Mesendoderm (in vitro differentiated cells): Measurements from ENCODE around the gene C1QTNF12.

Experiments used
- DNase-seq: peaks from one replicate; pipeline ENCODE4 v3.0.0; 2013
- H2AK5ac ChIP-seq: 2 replicates; pipeline ENCODE4 v1.6.1; 2013; ENCODE audit warnings: low read length, inconsistent platforms
- H2BK120ac ChIP-seq: 2 replicates; pipeline ENCODE4 v1.6.1; 2013; ENCODE audit warnings: low read depth, mild to moderate bottlenecking, low read length, moderate library complexity, mixed read lengths
- H2BK15ac ChIP-seq: replicated peaks from 2 replicates; pipeline ENCODE4 v1.6.1; 2013; ENCODE audit warnings: low read depth, mild to moderate bottlenecking, moderate library complexity
- H2BK5ac ChIP-seq: 2 replicates; pipeline ENCODE4 v1.6.1; 2013; ENCODE audit warnings: low read length, inconsistent platforms
- H3K18ac ChIP-seq: 2 replicates; pipeline ENCODE4 v1.6.1; 2013; ENCODE audit warnings: mild to moderate bottlenecking, low read length, mixed read lengths
- H3K23ac ChIP-seq: one replicate; pipeline ENCODE4 v1.6.1; 2013; ENCODE audit warnings: low read length
- H3K27ac ChIP-seq: 2 replicates; pipeline ENCODE4 v1.5.1; 2013; ENCODE audit warnings: low read depth, mild to moderate bottlenecking, inconsistent platforms, low read length, moderate library complexity
- H3K27me3 ChIP-seq: 2 replicates; pipeline ENCODE4 v1.6.1; 2013; ENCODE audit warnings: low read length, control low read depth, mild to moderate bottlenecking, inconsistent platforms; ENCODE audit not compliant: insufficient read depth, poor library complexity
- H3K36me3 ChIP-seq: 2 replicates; pipeline ENCODE4 v1.6.1; 2013; ENCODE audit warnings: low read length, inconsistent platforms; ENCODE audit not compliant: control insufficient read depth, insufficient read depth
- H3K4ac ChIP-seq: one replicate; pipeline ENCODE4 v1.6.1; 2013; ENCODE audit warnings: low read depth, mild to moderate bottlenecking, low read length, moderate library complexity
- H3K4me1 ChIP-seq: 2 replicates; pipeline ENCODE4 v1.6.1; 2013; ENCODE audit warnings: low read depth, low read length, inconsistent platforms; ENCODE audit not compliant: control insufficient read depth
- H3K4me2 ChIP-seq: 2 replicates; pipeline ENCODE4 v1.6.1; 2013; ENCODE audit warnings: low read length
- H3K4me3 ChIP-seq: 2 replicates; pipeline ENCODE4 v1.5.1; 2013; ENCODE audit warnings: mild to moderate bottlenecking, low read length
- H3K56ac ChIP-seq: one replicate; pipeline ENCODE4 v1.6.1; 2013; ENCODE audit warnings: low read length
- H3K79me1 ChIP-seq: 2 replicates; pipeline ENCODE4 v1.6.1; 2013; ENCODE audit warnings: low read length, inconsistent platforms
- H3K79me2 ChIP-seq: 2 replicates; pipeline ENCODE4 v1.6.1; 2013; ENCODE audit warnings: mild to moderate bottlenecking, low read length; ENCODE audit not compliant: control insufficient read depth, insufficient read depth
- H3K9ac ChIP-seq: 2 replicates; pipeline ENCODE4 v1.6.1; 2013; ENCODE audit warnings: low read length, inconsistent platforms
- H4K5ac ChIP-seq: one replicate; pipeline ENCODE4 v1.6.1; 2013; ENCODE audit warnings: low read length
- H4K8ac ChIP-seq: one replicate; pipeline ENCODE4 v1.6.1; 2013; ENCODE audit warnings: low read depth, mild to moderate bottlenecking, control low read depth, low read length, moderate library complexity
- WGBS: extraction: QIAGEN DNeasy Blood & Tissue Kit; methylation state at CpG from one replicate; pipeline ENCODE4 v1.1.7; 2013; ENCODE audit warnings: low lambda C conversion rate, missing lambda C conversion rate; ENCODE audit not compliant: insufficient coverage; ENCODE audit errors: extremely low coverage; 5-methylcytosine and 5-hydroxymethylcytosine counted together

C1QTNF12 gene

GRCh38 chr1:1245817-1246576 lies 525 bp downstream of the C1QTNF12 start:
- Histone ChIP-seq H3K4me2 (no peak overlapping the region), H3K79me2 (no peaks in the 10 kb centered on the region), H3K9ac (peak overlapping the region; percentile 48), H2AK5ac (no peak overlapping the region), H3K4me1 (no peaks in the 10 kb centered on the region), H4K5ac (no peak overlapping the region), H2BK120ac (no peak overlapping the region), H3K4ac (no peak overlapping the region), H2BK5ac (no peak overlapping the region), H2BK15ac (no peak overlapping the region), H3K18ac (no peak overlapping the region), H3K36me3 (no peaks in the 10 kb centered on the region), H3K23ac (no peak overlapping the region), H3K27me3 (no peaks in the 10 kb centered on the region), H3K56ac (peak overlapping the region; percentile 78), H3K79me1 (no peaks in the 10 kb centered on the region), H3K27ac (no peak overlapping the region), H4K8ac (no peak overlapping the region), H3K4me3 (no peak overlapping the region)
- no CpG with 5 or more reads among the region's 45 CpGs for WGBS
- no peak for DNase-seq

GRCh38 chr1:1245178-1245816 lies 1.2 kb downstream of the C1QTNF12 start:
- no peak overlapping the region for H4K5ac ChIP-seq
- no peak for DNase-seq
- no peak overlapping the region for H3K27ac ChIP-seq
- no peaks in the 10 kb centered on the region for H3K79me2 ChIP-seq
- H2AK5ac ChIP-seq = no peak overlapping the region
- H2BK120ac ChIP-seq = no peak overlapping the region
- no peak overlapping the region for H4K8ac ChIP-seq
- no peaks in the 10 kb centered on the region for H3K36me3 ChIP-seq
- WGBS = no CpG with 5 or more reads among the region's 23 CpGs
- no peak overlapping the region for H3K9ac ChIP-seq
- no peak overlapping the region for H3K56ac ChIP-seq
- H2BK5ac ChIP-seq = no peak overlapping the region
- H3K23ac ChIP-seq = no peak overlapping the region
- no peak overlapping the region for H3K18ac ChIP-seq
- H2BK15ac ChIP-seq = no peak overlapping the region
- no peak overlapping the region for H3K4ac ChIP-seq
- H3K79me1 ChIP-seq = no peaks in the 10 kb centered on the region
- H3K4me2 ChIP-seq = no peak overlapping the region
- H3K4me3 ChIP-seq = no peak overlapping the region
- H3K27me3 ChIP-seq = no peaks in the 10 kb centered on the region
- no peaks in the 10 kb centered on the region for H3K4me1 ChIP-seq

GRCh38 chr1:1244192-1244811 lies 2.2 kb downstream of the C1QTNF12 start:
- Histone ChIP-seq H3K4ac (no peak overlapping the region), H3K4me1 (no peaks in the 10 kb centered on the region), H3K4me3 (no peak overlapping the region), H4K8ac (no peak overlapping the region), H3K79me1 (no peaks in the 10 kb centered on the region), H3K79me2 (no peaks in the 10 kb centered on the region), H2BK5ac (no peak overlapping the region), H3K27ac (no peak overlapping the region), H4K5ac (no peak overlapping the region), H3K56ac (no peak overlapping the region), H3K4me2 (no peak overlapping the region), H2BK120ac (no peak overlapping the region), H3K9ac (no peak overlapping the region), H3K27me3 (no peaks in the 10 kb centered on the region), H3K36me3 (no peaks in the 10 kb centered on the region), H3K23ac (no peak overlapping the region), H2BK15ac (no peak overlapping the region), H2AK5ac (no peak overlapping the region), H3K18ac (no peak overlapping the region)
- no peak for DNase-seq
- no CpG with 5 or more reads among the region's 30 CpGs for whole genome bisulfite sequencing

GRCh38 chr1:1243807-1244191 lies 2.7 kb downstream of the C1QTNF12 start:
- Histone ChIP-seq H3K9ac (no peak overlapping the region), H3K27ac (no peak overlapping the region), H3K23ac (no peak overlapping the region), H3K79me1 (no peaks in the 10 kb centered on the region), H3K4ac (no peak overlapping the region), H3K56ac (no peak overlapping the region), H4K5ac (no peak overlapping the region), H3K4me2 (no peak overlapping the region), H2AK5ac (no peak overlapping the region), H3K79me2 (no peaks in the 10 kb centered on the region), H2BK15ac (no peak overlapping the region), H3K4me3 (no peak overlapping the region), H2BK120ac (no peak overlapping the region), H3K18ac (no peak overlapping the region), H3K27me3 (no peaks in the 10 kb centered on the region), H3K36me3 (no peaks in the 10 kb centered on the region), H4K8ac (no peak overlapping the region), H2BK5ac (no peak overlapping the region), H3K4me1 (no peaks in the 10 kb centered on the region)
- no peak for DNase-seq
- WGBS = no CpG with 5 or more reads among the region's 23 CpGs

- Histone ChIP-seq H2AK5ac (no peak overlapping the region), H3K9ac (no peak overlapping the region), H2BK120ac (no peak overlapping the region), H3K56ac (no peak overlapping the region), H3K4me1 (no peaks in the 10 kb centered on the region), H2BK5ac (no peak overlapping the region), H4K8ac (no peak overlapping the region), H3K4ac (no peak overlapping the region), H3K27ac (no peak overlapping the region), H3K36me3 (no peaks in the 10 kb centered on the region), H3K79me2 (no peaks in the 10 kb centered on the region), H3K23ac (no peak overlapping the region), H4K5ac (no peak overlapping the region), H3K4me2 (no peak overlapping the region), H2BK15ac (no peak overlapping the region), H3K4me3 (no peak overlapping the region), H3K27me3 (no peaks in the 10 kb centered on the region), H3K18ac (no peak overlapping the region), H3K79me1 (no peaks in the 10 kb centered on the region)
- WGBS = no CpG with 5 or more reads among the region's 23 CpGs
- DNase-seq = no peak
Observed at GRCh38 chr1:1243266-1243660, 3.3 kb downstream of the C1QTNF12 start.
